Activated CD8-positive, alpha-beta T cell treated with anti-CD3 and anti-CD28 coated beads for 36 hours (primary cell): ENCODE data around the gene INO80. TPM values are rescaled to one million over a fixed set of nuclear protein-coding genes. Genes with fewer than 3 reads are reported as not detected.
"Not testable (repeated sequence)": the region's sequence is repeated elsewhere in the genome, so short reads cannot be mapped to it uniquely, and the experiment has no call there.

ENCODE experiments used
- ATAC-seq: fragments of 200-7000 bp; cut with Tn5 transposase; one replicate; pipeline ENCODE4 v1.10.0; 2021; ENCODE audit warnings: mild to moderate bottlenecking, moderate library complexity
- CTCF ChIA-PET: fragments of 350-600 bp; sonication (Branson Sonifier 250); formaldehyde crosslinking; loops from one replicate; lab custom pipeline; 2021; ENCODE audit warnings: antibody characterized with exemption; lab: Charles Lee
- POLR2A ChIA-PET: fragments of 350-600 bp; sonication (Branson Sonifier 250); formaldehyde crosslinking; loops from one replicate; lab custom pipeline; 2021; ENCODE audit warnings: antibody characterized with exemption; lab: Charles Lee
- DNase-seq: peaks from one replicate; pipeline ENCODE4 v3.0.0-alpha.2; 2020
- H3K27ac Mint-ChIP-seq: one replicate; pipeline ENCODE4 v1.8.0; 2021; ENCODE audit warnings: mild to moderate bottlenecking, mixed read lengths
- H3K27me3 Mint-ChIP-seq: one replicate; pipeline ENCODE4 v1.8.0; 2021; ENCODE audit warnings: mixed read lengths
- H3K36me3 Mint-ChIP-seq: one replicate; pipeline ENCODE4 v1.8.0; 2021; ENCODE audit warnings: low read depth, mixed read lengths
- H3K4me1 Mint-ChIP-seq: one replicate; pipeline ENCODE4 v1.8.0; 2021; ENCODE audit warnings: low read depth, mixed read lengths
- H3K4me3 Mint-ChIP-seq: one replicate; pipeline ENCODE4 v1.8.0; 2021; ENCODE audit warnings: mild to moderate bottlenecking, moderate library complexity, mixed read lengths
- H3K9me3 Mint-ChIP-seq: one replicate; pipeline ENCODE4 v1.8.0; 2021; ENCODE audit warnings: mixed read lengths
- intact Hi-C: fragments of 100-400 bp; cut with micrococcal nuclease; formaldehyde crosslinking; loops from one replicate; pipeline ENCODE4 v1.10.0; 2022
- total RNA-seq, 2 experiments: library from RNA; stranded (reverse); gene quantifications; one replicate each; pipeline ENCODE4 v1.2.3, GENCODE V29; 2021
- TF ChIP-seq, protein P1 (sequence below): fragments of 200-600 bp; IDR thresholded peaks from one replicate; pipeline ENCODE4 v1.8.0; 2022; ENCODE audit warnings: antibody characterized with exemption, mild to moderate bottlenecking

The INO80 gene
- total RNA-seq, 2 experiments from 2014 or later, result 19.1 to 20.2 TPM

DNA sequence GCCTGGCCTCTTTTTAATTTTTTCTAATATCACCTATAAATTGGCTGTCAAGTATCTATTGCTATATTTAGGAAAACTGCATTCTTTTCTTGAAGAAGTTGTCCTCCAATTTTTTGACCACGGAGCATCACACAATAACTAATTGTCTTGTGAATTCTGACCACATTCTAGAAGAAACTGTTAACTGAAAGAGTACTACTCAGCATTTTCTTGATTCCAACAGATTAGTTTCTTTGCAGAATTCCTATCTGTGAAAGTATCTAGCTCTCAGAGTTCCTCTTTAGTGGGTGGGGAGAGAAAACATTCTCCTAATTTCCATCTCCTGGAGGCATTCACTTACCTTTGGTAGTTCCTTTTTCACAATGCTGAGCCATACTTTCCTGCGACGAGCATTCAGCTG lies 31.1 kb downstream of the INO80 start:
- no peak overlapping the region for H3K4me3 Mint-ChIP-seq
- no peak for ATAC-seq

DNA sequence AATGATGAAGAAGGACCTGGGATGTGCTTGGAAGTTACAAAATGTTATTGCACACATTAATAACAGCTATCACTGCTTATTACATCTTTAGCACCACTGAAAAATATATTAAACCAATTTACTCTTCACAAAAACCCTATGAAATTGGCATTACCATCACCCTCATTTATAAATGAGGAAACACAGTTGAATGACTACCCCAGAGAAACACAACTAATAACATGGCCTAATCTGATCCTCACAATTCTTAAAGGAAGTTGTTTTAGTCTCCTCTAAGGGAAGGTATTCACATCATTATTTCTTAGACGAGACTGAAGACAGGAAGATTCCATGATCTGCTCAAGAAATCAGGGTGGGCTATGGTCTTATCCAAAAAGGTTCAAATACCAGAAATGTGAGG lies 35.9 kb downstream of the INO80 start:
- Mint-ChIP-seq H3K4me1 (no peaks in the 10 kb centered on the region), H3K27me3 (no peaks in the 10 kb centered on the region), H3K4me3 (no peak overlapping the region), H3K27ac (no peak overlapping the region), H3K36me3 (peaks cover 34% of the 10 kb centered on the region), H3K9me3 (no peaks in the 10 kb centered on the region)
- intact Hi-C loops, result no loop called here
- TF ChIP-seq, protein P1, sequence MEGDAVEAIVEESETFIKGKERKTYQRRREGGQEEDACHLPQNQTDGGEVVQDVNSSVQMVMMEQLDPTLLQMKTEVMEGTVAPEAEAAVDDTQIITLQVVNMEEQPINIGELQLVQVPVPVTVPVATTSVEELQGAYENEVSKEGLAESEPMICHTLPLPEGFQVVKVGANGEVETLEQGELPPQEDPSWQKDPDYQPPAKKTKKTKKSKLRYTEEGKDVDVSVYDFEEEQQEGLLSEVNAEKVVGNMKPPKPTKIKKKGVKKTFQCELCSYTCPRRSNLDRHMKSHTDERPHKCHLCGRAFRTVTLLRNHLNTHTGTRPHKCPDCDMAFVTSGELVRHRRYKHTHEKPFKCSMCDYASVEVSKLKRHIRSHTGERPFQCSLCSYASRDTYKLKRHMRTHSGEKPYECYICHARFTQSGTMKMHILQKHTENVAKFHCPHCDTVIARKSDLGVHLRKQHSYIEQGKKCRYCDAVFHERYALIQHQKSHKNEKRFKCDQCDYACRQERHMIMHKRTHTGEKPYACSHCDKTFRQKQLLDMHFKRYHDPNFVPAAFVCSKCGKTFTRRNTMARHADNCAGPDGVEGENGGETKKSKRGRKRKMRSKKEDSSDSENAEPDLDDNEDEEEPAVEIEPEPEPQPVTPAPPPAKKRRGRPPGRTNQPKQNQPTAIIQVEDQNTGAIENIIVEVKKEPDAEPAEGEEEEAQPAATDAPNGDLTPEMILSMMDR, result no peak
- CTCF ChIA-PET, result interaction anchor here (1.7 kb wide), 1 partner anchor 12 kb away, joined by 3 read pairs; no protein-coding TSS in a partner anchor
- POLR2A ChIA-PET, result interaction anchor here (1.2 kb wide), 1 partner anchor 12 kb away, joined by 3 read pairs; no protein-coding TSS in a partner anchor
- ATAC-seq (no peak), DNase-seq (no peak)

More for the DNA sequence above, 31.1 kb downstream of the INO80 start:
- DNase-seq, result no peak
- ChIA-PET POLR2A (no interaction called here), CTCF (no interaction called here)
- Mint-ChIP-seq H3K36me3 (peaks cover 35% of the 10 kb centered on the region), H3K27ac (no peak overlapping the region), H3K9me3 (no peaks in the 10 kb centered on the region), H3K27me3 (no peaks in the 10 kb centered on the region), H3K4me1 (peaks cover 5% of the 10 kb centered on the region)
- TF ChIP-seq, protein P1, result no peak
- intact Hi-C loops, result no loop called here

DNA sequence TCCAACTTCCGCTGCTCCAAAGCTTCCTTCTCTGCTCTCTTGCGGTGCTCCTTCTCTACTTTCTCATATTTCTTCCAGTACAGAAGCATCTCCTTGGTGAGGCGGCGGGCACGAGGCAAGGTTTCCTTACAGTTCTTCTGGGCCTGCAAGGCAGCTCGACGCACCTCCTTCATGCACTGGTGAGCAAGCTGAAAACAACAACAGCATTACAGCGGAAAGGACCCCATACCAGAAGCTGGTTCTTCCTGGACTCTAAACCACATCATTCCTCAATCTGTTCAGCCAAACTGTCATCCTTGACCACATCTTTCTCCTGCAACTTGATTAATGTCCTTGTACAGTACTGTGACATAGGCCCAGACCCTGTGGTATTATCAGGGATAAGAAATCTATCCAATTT lies 36.4 kb downstream of the INO80 start:
- POLR2A ChIA-PET, result interaction anchor here (0.7 to 1.2 kb wide), 2 partner anchors 10 to 12 kb away, joined by 3 read pairs; no protein-coding TSS in a partner anchor

DNA sequence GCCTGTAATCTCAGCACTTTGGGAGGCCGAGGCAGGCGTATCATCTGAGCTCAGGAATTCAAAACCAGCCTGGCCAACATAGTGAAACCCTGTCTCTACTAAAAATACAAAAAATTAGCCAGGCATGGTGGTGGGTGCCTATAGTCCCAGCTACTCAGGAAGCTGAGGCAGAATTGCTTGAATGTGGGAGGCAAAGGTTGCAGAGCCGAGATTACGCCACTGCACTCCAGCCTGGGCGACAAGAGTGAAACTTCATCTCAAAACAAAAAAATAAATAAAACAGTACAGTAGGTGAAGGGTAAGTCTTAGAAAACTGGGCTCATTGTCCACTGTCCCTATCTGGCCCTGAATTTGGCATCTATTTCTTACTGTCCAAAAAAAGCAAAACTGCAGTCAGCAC lies 37.2 kb downstream of the INO80 start:
- not testable (repeated sequence) for H3K4me3 Mint-ChIP-seq
- CTCF ChIA-PET, result interaction anchor here (1.4 kb wide), 1 partner anchor 175 kb away, joined by 4 read pairs; no protein-coding TSS in a partner anchor

More for the DNA sequence above, 36.4 kb downstream of the INO80 start:
- H3K36me3 Mint-ChIP-seq, result peaks cover 34% of the 10 kb centered on the region
- no peak for DNase-seq
- ATAC-seq, result no peak
- H3K4me3 Mint-ChIP-seq, result no peak overlapping the region
- H3K27me3 Mint-ChIP-seq, result no peaks in the 10 kb centered on the region
- intact Hi-C loops, result no loop called here
- no peaks in the 10 kb centered on the region for H3K9me3 Mint-ChIP-seq
- H3K27ac Mint-ChIP-seq, result no peak overlapping the region
- TF ChIP-seq, protein P1, result no peak
- no peaks in the 10 kb centered on the region for H3K4me1 Mint-ChIP-seq
- CTCF ChIA-PET, result interaction anchor here (1.7 kb wide), 1 partner anchor 12 kb away, joined by 3 read pairs; no protein-coding TSS in a partner anchor

DNA sequence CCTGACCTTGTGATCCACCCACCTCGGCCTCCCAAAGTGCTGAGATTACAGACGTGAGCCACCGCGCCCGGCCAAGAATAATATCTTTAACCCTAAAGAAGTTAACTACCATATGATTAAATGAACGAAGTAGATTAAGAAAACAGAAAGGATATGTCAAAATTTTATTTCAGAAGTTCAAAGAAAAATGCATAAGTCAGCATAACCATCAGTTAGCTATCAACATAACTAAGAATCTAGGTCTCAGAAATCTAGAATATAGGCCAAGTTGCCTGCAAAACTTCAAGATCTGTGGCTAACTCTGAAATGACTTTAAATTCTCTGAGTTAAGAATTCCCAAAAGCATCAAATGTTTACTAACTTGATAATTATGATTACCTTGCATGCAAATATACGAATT lies 38.0 kb downstream of the INO80 start:
- TF ChIP-seq, protein P1, result no peak
- Mint-ChIP-seq H3K4me3 (no peak overlapping the region), H3K27me3 (no peaks in the 10 kb centered on the region)

More for the DNA sequence above, 37.2 kb downstream of the INO80 start:
- ATAC-seq, H3K9me3 Mint-ChIP-seq, intact Hi-C loops, H3K27me3 Mint-ChIP-seq, DNase-seq, H3K27ac Mint-ChIP-seq, H3K4me1 Mint-ChIP-seq: not testable (repeated sequence)
- POLR2A ChIA-PET, result interaction anchor here (0.7 to 1.2 kb wide), 2 partner anchors 9 to 11 kb away, joined by 3 read pairs; no protein-coding TSS in a partner anchor
- peaks cover 33% of the 10 kb centered on the region for H3K36me3 Mint-ChIP-seq

More for the DNA sequence above, 38.0 kb downstream of the INO80 start:
- DNase-seq (no peak), ATAC-seq (no peak)
- H3K27ac Mint-ChIP-seq, result no peak overlapping the region
- H3K9me3 Mint-ChIP-seq, result no peaks in the 10 kb centered on the region
- H3K36me3 Mint-ChIP-seq, result peaks cover 39% of the 10 kb centered on the region
- no peaks in the 10 kb centered on the region for H3K4me1 Mint-ChIP-seq
- ChIA-PET POLR2A (no interaction called here), CTCF (interaction anchor here (1.4 kb wide), 1 partner anchor 174 kb away, joined by 4 read pairs; no protein-coding TSS in a partner anchor)
- intact Hi-C loops, result no loop called here
